ENCODE data around the gene NUDT21. TPM values are rescaled to one million over a fixed set of nuclear protein-coding genes. Genes with fewer than 3 reads are reported as not detected.
A peak's percentile ranks its signal among the peaks of the same experiment; 100 is the strongest.

The NUDT21 gene
- total RNA-seq, 6 donors from 2014 or later = 28.3 to 88.2 (median 51.7) TPM

GRCh38 chr16:56425439-56425832 is 25.7 kb downstream of the NUDT21 start, which contains the start of gene AMFR:
AMFR (minus strand) TSS chr16:56425545; CDS start chr16:56425327, 218 bp downstream.
- peaks cover 15 to 26% (median 19%) of the 10 kb centered on the region in 4 donors for H3K4me1 ChIP-seq
- H3K36me3 ChIP-seq = no peaks in the 10 kb centered on the region
- no peaks in the 10 kb centered on the region for H3K9me3 ChIP-seq
- whole genome bisulfite sequencing, 2 donors = 1% methylated on average over 12 of the region's 57 CpGs; no CpG with 5 or more reads in 1 of the 2 donors
- no peaks in the 10 kb centered on the region for H3K27me3 ChIP-seq
- ATAC-seq (ENCODE audit: low FRiP score in 2 of 2) = peak; percentile 94 to 98
- DNase-seq = peak; percentile 61 to 95
- peak within 1 kb of the TSS; percentile 80 to 91 (median 85) for H3K27ac ChIP-seq
- peak within 1 kb of the TSS; percentile 86 to 95 (median 91) for H3K4me3 ChIP-seq
- peak; percentile 73 to 97 (median 94) for TF ChIP-seq CTCF (IDR thresholded peaks at IDR 0.05)
- peak in 1 of 2 donors; percentile 36 for TF ChIP-seq POLR2AphosphoS5 (IDR thresholded peaks at IDR 0.05)
- TF ChIP-seq POLR2A (IDR thresholded peaks at IDR 0.05) = peak in 1 of 4 donors; percentile 5
- TF ChIP-seq EP300 (IDR thresholded peaks at IDR 0.05) = no peak

GRCh38 chr16:56424791-56425438 is 26.2 kb downstream of the NUDT21 start:
- TF ChIP-seq POLR2A (IDR thresholded peaks at IDR 0.05) = peak in 2 of 4 donors; percentile 12 to 32
- TF ChIP-seq EP300 (IDR thresholded peaks at IDR 0.05) = no peak
- peak; percentile 26 to 92 for DNase-seq
- peak; percentile 21 to 55 for ATAC-seq (ENCODE audit: low FRiP score in 2 of 2)

GRCh38 chr16:56424404-56424764 is 26.7 kb downstream of the NUDT21 start:
- Histone ChIP-seq H3K27ac (peak overlapping the region; percentile 80 to 91 (median 85)), H3K4me3 (peak overlapping the region; percentile 86 to 95 (median 91)), H3K27me3 (no peaks in the 10 kb centered on the region), H3K36me3 (no peaks in the 10 kb centered on the region), H3K9me3 (no peaks in the 10 kb centered on the region), H3K4me1 (peaks cover 15 to 26% (median 19%) of the 10 kb centered on the region in 4 donors)
- DNase-seq = no peak
- peak in 1 of 2 donors; percentile 2 for ATAC-seq (ENCODE audit: low FRiP score in 2 of 2)
- WGBS, 2 donors = 1 to 4% methylated on average over 16 of the region's 16 CpGs
- TF ChIP-seq POLR2AphosphoS5 (IDR thresholded peaks at IDR 0.05) (no peak), CTCF (IDR thresholded peaks at IDR 0.05) (no peak), EP300 (IDR thresholded peaks at IDR 0.05) (no peak), POLR2A (IDR thresholded peaks at IDR 0.05) (no peak)

More at GRCh38 chr16:56424791-56425438, 26.2 kb downstream of the NUDT21 start:
- Histone ChIP-seq H3K36me3 (no peaks in the 10 kb centered on the region), H3K27ac (peak overlapping the region; percentile 80 to 91 (median 85)), H3K27me3 (no peaks in the 10 kb centered on the region), H3K4me3 (peak overlapping the region; percentile 86 to 95 (median 91)), H3K9me3 (no peaks in the 10 kb centered on the region), H3K4me1 (peaks cover 15 to 26% (median 19%) of the 10 kb centered on the region in 4 donors)
- 0% methylated on average over 5 to 7 of the region's 79 CpGs for WGBS, 2 donors

- H3K36me3 ChIP-seq = no peaks in the 10 kb centered on the region
- H3K4me3 ChIP-seq = peak overlapping the region; percentile 86 to 95 (median 91)
- 22 to 38% methylated on average over 7 of the region's 7 CpGs for WGBS, 2 donors
- no peak for DNase-seq
- peaks cover 15 to 26% (median 19%) of the 10 kb centered on the region in 4 donors for H3K4me1 ChIP-seq
- no peak for TF ChIP-seq CTCF (IDR thresholded peaks at IDR 0.05)
- TF ChIP-seq EP300 (IDR thresholded peaks at IDR 0.05) = no peak
- no peak for TF ChIP-seq POLR2AphosphoS5 (IDR thresholded peaks at IDR 0.05)
- no peak for TF ChIP-seq POLR2A (IDR thresholded peaks at IDR 0.05)
- ATAC-seq (ENCODE audit: low FRiP score in 2 of 2) = no peak
- peak overlapping the region; percentile 80 to 91 (median 85) for H3K27ac ChIP-seq
- H3K27me3 ChIP-seq = no peaks in the 10 kb centered on the region
- no peaks in the 10 kb centered on the region for H3K9me3 ChIP-seq
Measured at GRCh38 chr16:56423584-56424403, 27.3 kb downstream of the NUDT21 start.

- DNase-seq = no peak
- no peaks in the 10 kb centered on the region for H3K36me3 ChIP-seq
- 78 to 82% methylated on average over 4 of the region's 4 CpGs for WGBS, 2 donors
- no peaks in the 10 kb centered on the region for H3K9me3 ChIP-seq
- no peaks in the 10 kb centered on the region for H3K27me3 ChIP-seq
- H3K4me3 ChIP-seq = no peak overlapping the region
- H3K4me1 ChIP-seq = peaks cover 15 to 26% (median 19%) of the 10 kb centered on the region in 4 donors
- no peak overlapping the region for H3K27ac ChIP-seq
- no peak for ATAC-seq (ENCODE audit: low FRiP score in 2 of 2)
- TF ChIP-seq EP300 (IDR thresholded peaks at IDR 0.05) = no peak
- TF ChIP-seq CTCF (IDR thresholded peaks at IDR 0.05) = no peak
- TF ChIP-seq POLR2AphosphoS5 (IDR thresholded peaks at IDR 0.05) = no peak
- TF ChIP-seq POLR2A (IDR thresholded peaks at IDR 0.05) = no peak
Measured at GRCh38 chr16:56422896-56423441, 28.2 kb downstream of the NUDT21 start.

Data from upper lobe of left lung (tissue), 6 donors.